Coronary artery (tissue), 2 donors: ENCODE measurements around the gene PCGF1.

Experiments
- DNase-seq: peaks from one replicate; pipeline ENCODE4 v3.0.0-alpha.2; 2017; ENCODE audit warnings: low spot score
- H3K27ac ChIP-seq, 2 donors: fragments of 200-600 bp; sonication (generic); one replicate each; pipeline ENCODE4 v1.5.1; 2016 to 2019
- H3K4me3 ChIP-seq: fragments of 200-600 bp; sonication (generic); 2 replicates; pipeline ENCODE4 v1.5.1; 2016; ENCODE audit warnings: mild to moderate bottlenecking, moderate library complexity
- TF ChIP-seq, protein P1 (sequence below): fragments of 200-600 bp; sonication (generic); IDR thresholded peaks from one replicate; pipeline ENCODE4 v1.5.1; 2019; ENCODE audit warnings: antibody characterized with exemption

Gene PCGF1

DNA sequence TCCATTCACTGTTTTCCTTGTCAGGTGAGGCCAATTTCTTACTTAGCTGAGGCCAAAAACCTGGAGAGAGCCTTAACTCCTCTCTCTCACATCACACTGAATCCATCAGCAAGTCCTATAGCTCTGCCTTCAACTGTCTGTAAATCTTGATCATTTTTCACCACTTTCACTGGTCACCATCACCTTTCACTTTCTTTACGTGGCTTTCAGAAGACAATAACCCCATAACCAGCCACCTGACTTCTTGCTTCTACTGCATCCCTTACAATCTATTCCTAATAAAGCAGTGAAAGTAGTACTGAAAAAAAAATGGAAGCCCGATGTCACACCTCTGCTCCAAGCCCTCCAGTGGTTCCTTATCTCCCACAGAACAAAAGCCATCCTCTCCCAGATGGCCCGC lies 38.5 kb upstream of the PCGF1 start:
- DNase-seq: peak; percentile 16
- TF ChIP-seq, protein P1, sequence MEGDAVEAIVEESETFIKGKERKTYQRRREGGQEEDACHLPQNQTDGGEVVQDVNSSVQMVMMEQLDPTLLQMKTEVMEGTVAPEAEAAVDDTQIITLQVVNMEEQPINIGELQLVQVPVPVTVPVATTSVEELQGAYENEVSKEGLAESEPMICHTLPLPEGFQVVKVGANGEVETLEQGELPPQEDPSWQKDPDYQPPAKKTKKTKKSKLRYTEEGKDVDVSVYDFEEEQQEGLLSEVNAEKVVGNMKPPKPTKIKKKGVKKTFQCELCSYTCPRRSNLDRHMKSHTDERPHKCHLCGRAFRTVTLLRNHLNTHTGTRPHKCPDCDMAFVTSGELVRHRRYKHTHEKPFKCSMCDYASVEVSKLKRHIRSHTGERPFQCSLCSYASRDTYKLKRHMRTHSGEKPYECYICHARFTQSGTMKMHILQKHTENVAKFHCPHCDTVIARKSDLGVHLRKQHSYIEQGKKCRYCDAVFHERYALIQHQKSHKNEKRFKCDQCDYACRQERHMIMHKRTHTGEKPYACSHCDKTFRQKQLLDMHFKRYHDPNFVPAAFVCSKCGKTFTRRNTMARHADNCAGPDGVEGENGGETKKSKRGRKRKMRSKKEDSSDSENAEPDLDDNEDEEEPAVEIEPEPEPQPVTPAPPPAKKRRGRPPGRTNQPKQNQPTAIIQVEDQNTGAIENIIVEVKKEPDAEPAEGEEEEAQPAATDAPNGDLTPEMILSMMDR: no peak
- no peak overlapping the region for H3K4me3 ChIP-seq
- H3K27ac ChIP-seq: no peak overlapping the region

DNA sequence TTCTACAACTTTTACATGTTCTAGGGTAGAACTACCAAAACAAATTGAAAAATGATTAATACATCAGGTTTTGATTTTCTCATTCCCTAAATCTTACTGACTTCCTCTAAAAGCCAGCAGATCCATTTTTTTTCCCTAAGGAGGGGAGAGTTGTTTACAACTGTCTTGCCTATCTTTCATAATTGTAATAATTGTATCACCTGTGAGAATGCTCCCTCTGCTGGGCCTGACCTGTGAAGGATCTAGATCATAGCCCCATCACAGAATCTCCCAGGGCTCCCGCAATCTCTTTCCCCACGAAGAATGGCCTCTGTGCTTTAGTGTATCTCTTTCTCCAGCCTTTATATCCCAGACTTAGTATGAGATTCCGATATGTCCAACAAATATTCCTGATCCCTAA lies 37.1 kb upstream of the PCGF1 start:
- no peak for DNase-seq
- no peak overlapping the region for H3K27ac ChIP-seq
- no peak overlapping the region for H3K4me3 ChIP-seq
- TF ChIP-seq, protein P1: no peak

DNA sequence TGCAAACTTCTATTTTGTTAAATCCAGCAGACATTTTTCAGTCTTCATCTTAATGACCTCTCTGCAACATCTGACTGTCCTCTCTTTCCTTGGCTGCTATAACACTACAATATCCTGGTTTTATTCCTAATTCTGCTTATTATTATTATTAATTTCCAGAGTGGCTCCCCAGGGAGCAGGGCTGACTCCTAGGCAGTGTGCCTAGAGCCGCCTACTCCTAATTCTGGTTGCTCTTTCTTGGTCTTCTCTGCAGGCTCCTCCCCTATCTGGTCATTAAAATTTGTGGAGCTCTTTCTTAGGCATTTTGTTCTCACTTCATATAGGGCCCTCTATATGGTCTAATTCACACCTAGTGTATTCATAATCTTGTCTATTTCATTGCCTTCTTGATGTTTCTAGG lies 35.5 kb upstream of the PCGF1 start:
- no peak overlapping the region for H3K27ac ChIP-seq
- TF ChIP-seq, protein P1: no peak
- no peak overlapping the region for H3K4me3 ChIP-seq
- DNase-seq: no peak

DNA sequence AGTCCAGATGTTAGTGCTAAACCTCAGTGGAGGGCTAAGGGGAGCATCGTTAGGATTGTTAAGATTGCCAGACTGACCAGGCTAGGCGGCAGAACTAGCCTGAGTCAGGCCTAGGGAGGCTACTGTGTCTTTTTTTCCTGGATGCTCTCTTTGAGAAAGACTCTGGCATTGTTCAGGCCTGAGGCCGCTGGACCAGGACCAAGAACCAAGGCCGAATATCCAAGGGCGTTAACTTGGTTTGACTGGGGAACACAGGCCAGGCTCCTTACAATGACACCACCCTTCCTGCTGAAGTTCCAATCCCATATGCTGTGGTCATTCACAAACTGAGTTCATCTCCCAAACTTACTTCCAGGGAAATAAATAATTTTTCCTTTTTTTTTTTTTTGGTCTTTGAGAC lies 32.8 kb upstream of the PCGF1 start:
- no peak overlapping the region for H3K4me3 ChIP-seq
- TF ChIP-seq, protein P1: no peak
- H3K27ac ChIP-seq: peak overlapping the region in 1 of 2 donors; percentile 73
- no peak for DNase-seq

DNA sequence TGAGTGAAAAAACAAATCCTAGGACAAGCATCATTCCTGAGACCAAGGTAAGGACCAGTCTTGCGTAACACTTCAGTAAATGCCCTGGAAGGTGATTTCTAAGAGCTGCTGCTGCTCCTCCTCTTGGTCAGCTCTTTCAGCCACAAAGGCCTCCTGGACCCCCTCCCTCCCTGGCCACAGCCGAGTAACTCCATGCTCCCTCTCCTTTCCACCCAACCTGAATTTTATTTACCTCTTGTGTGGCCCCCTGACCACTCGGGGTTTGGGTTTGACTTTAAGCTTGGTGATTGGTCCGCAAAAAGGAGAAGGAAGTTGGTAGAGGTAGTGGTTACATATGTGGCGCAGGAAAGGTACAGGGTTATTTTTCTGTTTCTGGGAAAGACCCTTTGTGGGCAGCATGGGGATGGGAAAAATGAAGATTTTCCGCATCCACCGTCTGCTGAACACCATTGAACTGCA lies 31.4 kb upstream of the PCGF1 start:
- no peak overlapping the region for H3K4me3 ChIP-seq
- no peak overlapping the region for H3K27ac ChIP-seq
- DNase-seq: no peak
- TF ChIP-seq, protein P1: no peak

DNA sequence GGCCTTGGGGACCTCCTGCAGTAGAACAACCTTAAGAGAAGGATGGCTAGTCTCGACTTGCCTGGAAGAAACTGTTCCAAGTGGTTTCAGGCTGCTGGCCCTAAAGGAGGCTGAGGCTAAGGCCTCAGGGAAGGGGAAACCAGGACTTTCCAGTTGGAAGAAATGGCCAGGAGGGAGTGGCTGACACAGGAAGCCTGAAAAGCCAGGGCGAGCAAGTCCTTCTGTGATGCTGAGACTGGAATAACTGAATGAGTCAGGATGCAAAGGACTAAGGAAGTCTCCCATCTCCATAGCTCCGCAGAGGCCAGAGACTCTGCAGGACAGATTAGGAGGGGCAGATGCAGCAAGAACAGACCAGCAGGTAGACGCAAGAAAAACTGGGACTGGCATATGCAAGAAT lies 29.6 kb upstream of the PCGF1 start:
- DNase-seq: no peak
- H3K27ac ChIP-seq: no peak overlapping the region
- TF ChIP-seq, protein P1: no peak
- no peak overlapping the region for H3K4me3 ChIP-seq

DNA sequence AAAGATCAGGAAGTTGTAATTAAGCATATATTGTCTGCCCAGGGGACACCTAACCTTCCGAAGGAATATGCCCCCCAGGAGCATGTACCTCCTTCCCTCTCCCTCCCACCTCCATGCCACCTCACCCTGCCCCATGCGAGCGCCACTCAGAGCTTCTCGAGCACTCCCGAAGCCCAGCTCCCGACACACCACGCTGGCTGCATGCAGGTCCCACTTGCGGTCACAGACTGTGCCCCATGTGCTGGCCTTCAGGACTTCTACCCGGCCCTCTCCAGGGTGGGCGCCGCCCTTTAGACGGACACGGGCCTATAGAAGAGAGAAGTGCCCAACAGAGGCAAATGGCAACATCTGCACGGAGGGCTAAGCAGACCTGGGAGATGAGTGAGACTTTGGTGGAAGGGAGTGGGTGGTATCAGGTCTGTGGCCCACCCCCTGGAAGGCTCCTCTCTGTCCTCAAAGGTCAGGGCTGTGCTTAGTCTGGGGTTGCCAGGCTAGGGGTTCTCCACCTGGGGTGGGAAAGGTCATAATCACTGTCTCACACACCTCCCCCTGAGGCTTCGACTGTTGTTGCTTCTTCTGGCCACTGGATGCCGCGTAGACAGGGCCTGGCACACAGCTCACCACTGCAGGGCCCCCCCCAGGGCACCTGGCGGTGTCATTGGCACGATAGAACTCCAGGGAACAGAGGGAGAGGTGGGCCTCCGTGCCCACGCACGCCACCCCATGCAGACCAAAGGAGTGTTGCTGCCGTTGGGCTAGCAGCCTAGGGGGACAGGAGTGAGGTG lies 28.9 kb upstream of the PCGF1 start:
- TF ChIP-seq, protein P1: no peak
- no peak for DNase-seq
- Histone ChIP-seq H3K27ac (no peak overlapping the region), H3K4me3 (no peak overlapping the region)
